Astrocyte (in vitro differentiated cells and primary cell): ENCODE results near the gene TMTC1. TPM values are rescaled to one million over a fixed set of nuclear protein-coding genes. Genes with fewer than 3 reads are reported as not detected.

Source experiments
- DNase-seq: peaks from one replicate; pipeline ENCODE4 v3.0.0-alpha.2; 2010; ENCODE audit warnings: low read depth
- FAIRE-seq: peaks from 2 replicates; lab custom pipeline; 2011; peaks lifted over from hg19 to GRCh38; lab: Jason Lieb, UNC
- H2AFZ ChIP-seq: 2 replicates; pipeline ENCODE4 v1.6.0; 2012; ENCODE audit warnings: low read depth, low read length, inconsistent platforms
- H3K27ac ChIP-seq: 2 replicates; pipeline ENCODE4 v1.5.1; 2011; ENCODE audit warnings: low read depth, low read length, inconsistent platforms
- H3K27me3 ChIP-seq: 2 replicates; pipeline ENCODE4 v1.6.0; 2011; ENCODE audit warnings: low read length, inconsistent platforms; ENCODE audit not compliant: insufficient read depth
- H3K36me3 ChIP-seq: 2 replicates; pipeline ENCODE4 v1.5.1; 2011; ENCODE audit warnings: low read length, inconsistent platforms; ENCODE audit not compliant: insufficient read depth
- H3K4me1 ChIP-seq: 2 replicates; pipeline ENCODE4 v1.5.1; 2011; ENCODE audit warnings: low read length, inconsistent platforms; ENCODE audit not compliant: insufficient read depth
- H3K4me2 ChIP-seq: 2 replicates; pipeline ENCODE4 v1.6.0; 2012; ENCODE audit warnings: low read length, inconsistent platforms
- H3K4me3 ChIP-seq: 2 replicates; pipeline ENCODE4 v1.5.1; 2011; ENCODE audit warnings: low read depth, mild to moderate bottlenecking, low read length, inconsistent platforms; ENCODE audit not compliant: insufficient read depth
- H3K79me2 ChIP-seq: 2 replicates; pipeline ENCODE4 v1.6.0; 2012; ENCODE audit warnings: mild to moderate bottlenecking, low read length, inconsistent platforms; ENCODE audit not compliant: insufficient read depth
- H3K9ac ChIP-seq: 2 replicates; pipeline ENCODE4 v1.6.0; 2012; ENCODE audit warnings: mild to moderate bottlenecking, low read length, inconsistent platforms
- H3K9me3 ChIP-seq: 2 replicates; pipeline ENCODE4 v1.5.1; 2012; ENCODE audit warnings: low read depth, mild to moderate bottlenecking, low read length, inconsistent platforms; ENCODE audit not compliant: insufficient read depth
- H4K20me1 ChIP-seq: 2 replicates; pipeline ENCODE4 v1.6.0; 2012; ENCODE audit warnings: low read length, inconsistent platforms; ENCODE audit not compliant: insufficient read depth
- H3K27ac Mint-ChIP-seq: one replicate; pipeline ENCODE4 v1.8.0; 2021; ENCODE audit warnings: mild to moderate bottlenecking, mixed read lengths; ENCODE audit not compliant: unreplicated experiment
- H3K27me3 Mint-ChIP-seq: one replicate; pipeline ENCODE4 v1.8.0; 2021; ENCODE audit warnings: low read depth, mixed read lengths; ENCODE audit not compliant: unreplicated experiment
- H3K36me3 Mint-ChIP-seq: one replicate; pipeline ENCODE4 v1.8.0; 2021; ENCODE audit warnings: low read depth, mixed read lengths; ENCODE audit not compliant: unreplicated experiment
- H3K4me1 Mint-ChIP-seq: one replicate; pipeline ENCODE4 v1.8.0; 2021; ENCODE audit warnings: low read depth, mixed read lengths; ENCODE audit not compliant: unreplicated experiment
- H3K4me3 Mint-ChIP-seq: one replicate; pipeline ENCODE4 v1.8.0; 2021; ENCODE audit warnings: mild to moderate bottlenecking, moderate library complexity, mixed read lengths; ENCODE audit not compliant: unreplicated experiment
- H3K9me3 Mint-ChIP-seq: one replicate; pipeline ENCODE4 v1.8.0; 2021; ENCODE audit warnings: mild to moderate bottlenecking, mixed read lengths; ENCODE audit not compliant: unreplicated experiment
- CTCF ChIP-seq: IDR thresholded peaks from 2 replicates; pipeline ENCODE4 v1.5.1; 2011; ENCODE audit warnings: low read depth, mild to moderate bottlenecking, inconsistent platforms, low read length, moderate library complexity; ENCODE audit not compliant: insufficient read depth
- EZH2 ChIP-seq: IDR thresholded peaks from 2 replicates; pipeline ENCODE4 v1.6.1; 2012; ENCODE audit warnings: mild to moderate bottlenecking, low read length, inconsistent platforms; ENCODE audit not compliant: insufficient read depth
- total RNA-seq: library from RNA; stranded (reverse); gene quantifications from 2 replicates; pipeline ENCODE4 v1.2.1, GENCODE V29; 2021

TMTC1 gene
- total RNA-seq, 1 donor from 2014 or later: 4.7 TPM

- H3K27me3 ChIP-seq: no peaks in the 10 kb centered on the region
- H2AFZ ChIP-seq: no peak overlapping the region
- H3K9ac ChIP-seq: no peak overlapping the region
- Mint-ChIP-seq H3K4me1 (peaks cover 17% of the 10 kb centered on the region), H3K36me3 (peaks cover 2% of the 10 kb centered on the region), H3K27me3 (no peaks in the 10 kb centered on the region), H3K4me3 (no peak overlapping the region), H3K9me3 (no peaks in the 10 kb centered on the region), H3K27ac (no peak overlapping the region)
- no peaks in the 10 kb centered on the region for H3K79me2 ChIP-seq
- peak overlapping the region; percentile 16 for H3K4me2 ChIP-seq
- DNase-seq (peak; percentile 91), FAIRE-seq (no peak)
- no peaks in the 10 kb centered on the region for H4K20me1 ChIP-seq
- no peak for TF ChIP-seq EZH2
- TF ChIP-seq CTCF: no peak
- H3K9me3 ChIP-seq: no peaks in the 10 kb centered on the region
- no peak overlapping the region for H3K4me3 ChIP-seq
- no peaks in the 10 kb centered on the region for H3K36me3 ChIP-seq
- peaks cover 7% of the 10 kb centered on the region for H3K4me1 ChIP-seq
- H3K27ac ChIP-seq: no peak overlapping the region
Measured at GRCh38 chr12:29562110-29562804, 221.5 kb downstream of the TMTC1 start.

DNA sequence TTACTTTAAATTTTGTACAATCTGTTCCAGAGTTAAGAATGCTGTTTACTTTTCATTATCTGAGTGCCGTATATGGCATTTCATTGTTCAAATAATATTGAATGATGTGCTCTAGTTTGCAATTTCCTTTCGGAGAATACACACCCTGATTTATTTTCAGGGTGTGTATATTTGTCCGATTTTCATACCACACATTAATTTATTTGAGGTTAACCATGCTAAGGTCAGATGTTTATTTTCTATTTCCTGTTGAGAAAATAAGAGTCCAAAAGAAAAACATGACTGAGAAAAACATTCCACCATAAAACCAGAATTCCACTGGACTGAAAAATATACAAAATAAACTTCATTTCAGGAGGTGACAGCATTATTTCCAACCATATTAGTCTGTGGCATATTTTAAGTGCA is 222.1 kb downstream of the TMTC1 start:
- Histone ChIP-seq H3K27ac (no peak overlapping the region), H3K27me3 (no peaks in the 10 kb centered on the region), H3K9ac (no peak overlapping the region), H3K79me2 (no peaks in the 10 kb centered on the region), H3K4me3 (no peak overlapping the region), H4K20me1 (no peaks in the 10 kb centered on the region), H2AFZ (no peak overlapping the region), H3K4me2 (peak overlapping the region; percentile 16), H3K9me3 (no peaks in the 10 kb centered on the region), H3K4me1 (peaks cover 7% of the 10 kb centered on the region), H3K36me3 (no peaks in the 10 kb centered on the region)
- FAIRE-seq (no peak), DNase-seq (peak; percentile 18)
- Mint-ChIP-seq H3K27ac (no peak overlapping the region), H3K9me3 (no peaks in the 10 kb centered on the region), H3K36me3 (peaks cover 2% of the 10 kb centered on the region), H3K27me3 (no peaks in the 10 kb centered on the region), H3K4me3 (no peak overlapping the region), H3K4me1 (peaks cover 16% of the 10 kb centered on the region)
- TF ChIP-seq EZH2: no peak
- TF ChIP-seq CTCF: no peak

DNA sequence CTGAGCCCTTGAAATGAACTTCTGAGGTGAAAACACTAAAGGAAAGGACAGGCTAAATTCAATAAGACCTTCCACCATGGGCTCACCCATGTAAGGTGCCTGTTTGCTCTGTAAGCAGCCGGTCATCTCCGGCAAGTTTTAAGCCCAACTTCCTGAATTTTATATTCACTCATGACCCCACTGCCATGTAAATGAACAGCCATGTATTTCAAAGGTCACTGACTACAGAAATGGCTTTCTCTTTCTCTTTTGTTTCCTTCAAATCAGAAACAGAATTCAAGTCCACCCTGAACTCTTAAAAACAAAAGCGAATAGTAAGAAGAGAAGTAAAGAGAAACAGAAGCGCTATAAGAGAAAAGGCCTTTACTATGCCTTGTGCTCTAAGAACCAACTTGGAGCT is 224.5 kb downstream of the TMTC1 start:
- H4K20me1 ChIP-seq: no peaks in the 10 kb centered on the region
- no peak overlapping the region for H2AFZ ChIP-seq
- H3K27ac ChIP-seq: no peak overlapping the region
- no peaks in the 10 kb centered on the region for H3K36me3 Mint-ChIP-seq
- H3K36me3 ChIP-seq: no peaks in the 10 kb centered on the region
- FAIRE-seq (no peak), DNase-seq (no peak)
- no peak overlapping the region for H3K4me2 ChIP-seq
- no peaks in the 10 kb centered on the region for H3K9me3 ChIP-seq
- H3K27me3 ChIP-seq: no peaks in the 10 kb centered on the region
- H3K4me1 ChIP-seq: no peaks in the 10 kb centered on the region
- H3K79me2 ChIP-seq: no peaks in the 10 kb centered on the region
- H3K27me3 Mint-ChIP-seq: no peaks in the 10 kb centered on the region
- no peak overlapping the region for H3K27ac Mint-ChIP-seq
- peaks cover 8% of the 10 kb centered on the region for H3K4me1 Mint-ChIP-seq
- H3K4me3 Mint-ChIP-seq: no peak overlapping the region
- H3K9me3 Mint-ChIP-seq: no peaks in the 10 kb centered on the region
- no peak overlapping the region for H3K9ac ChIP-seq
- no peak for TF ChIP-seq EZH2
- no peak overlapping the region for H3K4me3 ChIP-seq
